GM19043 (cell line): ENCODE measurements around the gene GTF3A.
A peak's percentile ranks its signal among the peaks of the same experiment; 100 is the strongest.
"Not testable (repeated sequence)": the region's sequence is repeated elsewhere in the genome, so short reads cannot be mapped to it uniquely, and the experiment has no call there.

Experiments
- ATAC-seq: cut with Tn5 transposase; IDR thresholded peaks from one replicate; pipeline ENCODE4 v1.9.1; 2021; ENCODE audit warnings: low read depth; ENCODE audit not compliant: unreplicated experiment

GTF3A gene

GRCh38 chr13:27424246-27425157 is at the start of gene GTF3A:
Gene GTF3A, plus strand, starts transcription at chr13:27424619.
- peak; percentile 65 for ATAC-seq

DNA sequence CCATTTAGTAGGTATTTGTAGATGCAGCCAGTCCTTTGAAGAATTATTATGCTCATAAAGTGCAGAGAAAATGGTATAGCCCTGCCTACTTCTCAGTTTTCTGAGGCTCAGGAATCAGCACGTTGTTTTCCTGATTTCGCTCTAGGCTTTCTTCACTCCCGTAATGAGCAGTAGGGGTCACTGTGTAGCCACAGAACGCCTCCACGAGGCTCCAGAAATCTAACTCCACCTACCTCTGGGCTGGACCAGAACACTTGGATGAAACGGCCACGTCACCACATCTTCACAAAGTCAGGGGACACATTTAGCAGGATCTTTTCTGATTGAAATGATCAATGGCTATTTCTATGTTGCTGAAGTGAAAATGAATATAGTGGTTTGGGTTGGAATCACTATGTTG is 49.8 kb upstream of the GTF3A start:
- ATAC-seq, result peak; percentile 55

GRCh38 chr13:27375686-27376326 is 48.6 kb upstream of the GTF3A start:
- ATAC-seq, result no peak

DNA sequence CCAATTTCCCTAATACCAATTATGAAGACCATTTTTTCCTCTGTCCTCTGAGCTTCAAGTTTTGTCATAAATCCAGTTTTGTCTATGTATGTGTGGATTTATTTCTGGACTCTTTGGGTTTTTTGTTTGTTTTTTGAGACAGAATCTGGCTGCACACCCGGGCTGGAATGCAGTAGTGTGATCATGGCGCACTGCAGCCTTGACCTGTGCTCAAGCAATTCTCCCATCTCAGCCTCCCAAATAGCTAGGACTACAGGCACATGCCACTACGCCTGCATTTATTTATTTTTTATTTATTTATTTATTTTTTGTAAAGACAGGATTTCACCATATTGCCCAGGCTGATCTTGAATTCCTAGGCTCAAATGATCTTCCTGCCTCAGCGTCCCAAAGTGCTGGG is 45.3 kb upstream of the GTF3A start:
- ATAC-seq, result no peak

GRCh38 chr13:27379694-27380641 is 44.5 kb upstream of the GTF3A start:
- ATAC-seq, result no peak

DNA sequence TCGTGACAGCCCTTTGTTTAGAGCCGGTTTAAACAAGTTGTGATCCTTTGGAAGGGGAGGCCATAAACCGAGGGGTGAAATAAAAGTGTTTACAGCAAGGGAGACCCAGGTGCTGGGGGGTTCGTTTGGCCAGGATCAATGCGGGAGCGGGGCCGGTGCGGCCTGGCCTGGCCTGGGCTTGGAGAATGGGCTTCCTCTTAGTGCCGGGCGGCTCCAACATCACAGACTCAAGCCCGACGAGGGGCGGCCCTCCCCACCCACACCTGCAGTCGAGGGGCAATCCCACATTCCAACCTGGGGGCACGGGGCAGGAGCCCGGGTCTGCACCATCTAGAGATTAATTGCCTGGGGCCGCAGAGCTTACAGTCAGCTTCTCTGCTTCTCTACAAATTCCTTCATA is 42.8 kb upstream of the GTF3A start:
- no peak for ATAC-seq

DNA sequence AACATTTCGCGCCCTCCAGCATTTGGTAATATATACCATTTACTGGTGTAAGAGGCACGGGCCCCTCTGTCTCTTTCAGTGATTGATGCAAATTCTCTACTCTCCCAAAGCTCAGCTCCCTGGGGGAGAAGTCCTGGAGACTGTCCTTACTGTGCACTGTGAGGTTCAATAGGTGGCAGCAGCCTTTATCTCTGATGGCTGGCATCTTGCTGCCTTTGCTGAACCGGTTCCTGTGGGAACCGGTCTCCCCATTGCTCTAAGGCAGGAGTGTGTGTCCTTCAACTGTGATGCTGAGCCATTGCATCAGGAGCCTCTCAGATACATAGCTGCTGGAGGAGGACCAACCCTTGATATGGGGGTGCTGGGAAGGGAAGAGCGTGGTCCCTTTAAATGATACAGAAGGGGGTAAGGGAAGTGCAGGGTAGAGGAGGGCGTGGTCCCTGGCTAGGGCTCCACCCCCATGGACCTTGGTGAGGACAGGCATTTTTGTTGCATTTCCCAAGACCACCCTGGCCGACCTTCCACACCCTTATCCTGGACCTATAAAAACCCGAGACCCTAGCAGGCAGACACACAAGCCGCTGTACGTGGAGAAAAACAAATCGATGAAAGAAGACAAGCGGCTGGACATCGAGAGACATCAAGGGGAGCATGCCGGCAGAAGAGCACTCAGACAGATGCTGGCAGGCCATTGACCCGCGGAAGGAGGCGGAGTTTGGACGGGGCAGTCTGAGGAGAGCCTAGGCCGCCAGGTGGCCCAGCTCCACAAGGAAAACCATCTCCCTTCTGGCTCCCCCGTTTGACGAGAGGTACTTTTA is 41.1 kb upstream of the GTF3A start:
- no peak for ATAC-seq

DNA sequence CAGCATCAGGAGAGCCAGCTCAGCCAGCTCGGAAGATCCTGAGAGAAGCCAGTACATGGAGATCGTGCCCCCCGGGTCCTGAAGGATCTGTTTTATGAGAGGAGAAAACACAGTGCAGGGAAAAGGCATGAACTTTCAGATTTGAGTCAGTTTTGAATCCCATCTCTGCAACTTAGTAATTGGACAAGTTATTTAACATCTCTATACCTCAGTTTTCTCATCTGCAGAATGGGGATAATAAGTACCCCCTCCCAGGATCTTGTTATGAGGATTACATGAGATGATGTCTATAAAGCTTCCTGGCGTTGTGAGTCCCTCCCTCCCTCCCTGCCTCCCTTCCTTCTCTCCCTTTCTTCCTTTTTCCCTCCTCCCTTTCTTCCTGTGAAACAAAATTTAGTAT is 40.1 kb upstream of the GTF3A start:
- ATAC-seq, result no peak

GRCh38 chr13:27388241-27388640 is 36.2 kb upstream of the GTF3A start:
- no peak for ATAC-seq

GRCh38 chr13:27389891-27390290 is 34.5 kb upstream of the GTF3A start:
- ATAC-seq, result no peak

DNA sequence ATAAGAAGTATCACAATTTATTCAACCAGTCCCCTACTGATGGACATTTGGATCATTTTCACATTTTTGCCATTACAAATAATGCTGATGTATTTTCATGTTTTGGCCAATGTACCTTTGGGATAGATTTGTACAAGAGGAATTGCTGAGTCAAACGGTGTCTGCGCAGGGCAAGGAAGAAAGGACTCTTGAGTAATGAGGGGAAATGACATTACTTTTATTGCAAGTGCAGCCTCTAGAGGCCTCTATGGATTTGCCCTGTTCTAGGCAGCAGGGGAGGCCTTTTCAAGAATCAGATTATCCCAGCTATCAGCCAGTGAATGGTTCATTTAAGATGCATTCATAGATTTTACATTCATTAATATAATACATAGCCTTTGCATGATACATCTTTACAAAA is 32.9 kb upstream of the GTF3A start:
- ATAC-seq, result no peak

DNA sequence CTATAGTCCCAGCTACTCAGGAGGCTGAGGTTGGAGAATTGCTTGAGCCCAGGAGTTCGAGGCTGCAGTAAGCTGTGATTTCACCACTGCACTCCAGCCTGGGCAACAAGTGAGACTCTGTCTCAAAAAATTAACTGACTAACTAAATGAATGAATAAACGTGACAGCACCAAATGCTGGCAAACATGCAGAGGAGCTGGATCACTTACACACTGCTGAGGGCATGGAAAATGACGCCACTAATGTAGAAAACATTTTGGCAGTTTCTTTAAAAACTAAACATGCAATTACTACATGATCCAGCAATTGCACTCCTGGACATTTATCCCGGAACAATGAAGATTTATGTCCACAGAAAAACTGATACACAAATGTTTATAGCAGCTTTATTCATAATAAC is 31.3 kb upstream of the GTF3A start:
- ATAC-seq, result no peak

GRCh38 chr13:27395007-27395510 is 29.4 kb upstream of the GTF3A start:
- ATAC-seq, result no peak

GRCh38 chr13:27396252-27396846 is 28.1 kb upstream of the GTF3A start:
- ATAC-seq, result no peak

GRCh38 chr13:27398360-27398759 is 26.1 kb upstream of the GTF3A start:
- ATAC-seq, result no peak

DNA sequence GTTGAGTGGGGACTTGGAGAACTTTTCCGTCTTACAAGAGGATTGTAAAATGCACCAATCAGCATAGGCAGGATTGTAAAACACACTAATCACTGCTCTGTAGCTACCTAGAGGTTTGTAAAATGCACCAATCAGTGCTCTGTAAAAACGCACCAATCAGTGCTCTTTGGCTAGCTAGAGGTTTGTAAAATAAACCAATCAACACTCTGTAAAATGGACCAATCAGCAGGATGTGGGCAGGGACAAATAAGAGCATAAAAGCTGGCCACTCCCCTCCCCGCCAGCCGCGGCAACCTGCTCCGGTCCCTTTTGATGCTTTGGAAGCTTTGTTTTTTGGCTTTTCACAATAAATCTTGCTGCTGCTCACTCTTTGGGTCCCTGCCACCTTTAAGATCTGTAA is 24.0 kb upstream of the GTF3A start:
- not testable (repeated sequence) for ATAC-seq

GRCh38 chr13:27401210-27401609 is 23.2 kb upstream of the GTF3A start:
- no peak for ATAC-seq

DNA sequence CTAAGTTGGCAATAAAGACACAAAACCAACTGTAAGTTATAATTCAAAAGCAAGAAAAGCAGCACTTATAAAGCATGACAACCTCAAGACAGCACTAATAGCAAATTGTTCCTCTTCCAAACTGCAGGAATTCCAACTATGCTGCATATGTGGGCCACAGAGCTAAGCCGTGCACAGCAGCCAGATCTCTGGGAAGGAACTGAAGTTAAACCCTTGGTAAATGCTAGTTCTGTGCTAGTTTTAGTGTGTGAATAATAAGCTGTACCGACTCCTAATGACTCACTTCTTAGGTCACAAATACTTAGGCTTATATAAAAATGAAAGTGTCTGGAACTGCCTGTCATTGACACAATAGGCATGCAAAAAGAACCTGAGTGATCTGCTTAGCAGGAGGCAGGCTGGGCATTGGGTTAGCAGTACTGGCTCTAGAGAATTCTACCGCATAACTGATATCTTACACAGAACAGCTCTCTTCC is 21.2 kb upstream of the GTF3A start:
- no peak for ATAC-seq

- no peak for ATAC-seq
Measured at GRCh38 chr13:27403727-27404385, 20.6 kb upstream of the GTF3A start.
